Measurements from ENCODE around the gene HSPA1B. TPM values are rescaled to one million over a fixed set of nuclear protein-coding genes. Genes with fewer than 3 reads are reported as not detected.
"Not testable (repeated sequence)": the region's sequence is repeated elsewhere in the genome, so short reads cannot be mapped to it uniquely, and the experiment has no call there.

Gene HSPA1B
- total RNA-seq, 1 experiment from 2014 or later, result 147 TPM

DNA sequence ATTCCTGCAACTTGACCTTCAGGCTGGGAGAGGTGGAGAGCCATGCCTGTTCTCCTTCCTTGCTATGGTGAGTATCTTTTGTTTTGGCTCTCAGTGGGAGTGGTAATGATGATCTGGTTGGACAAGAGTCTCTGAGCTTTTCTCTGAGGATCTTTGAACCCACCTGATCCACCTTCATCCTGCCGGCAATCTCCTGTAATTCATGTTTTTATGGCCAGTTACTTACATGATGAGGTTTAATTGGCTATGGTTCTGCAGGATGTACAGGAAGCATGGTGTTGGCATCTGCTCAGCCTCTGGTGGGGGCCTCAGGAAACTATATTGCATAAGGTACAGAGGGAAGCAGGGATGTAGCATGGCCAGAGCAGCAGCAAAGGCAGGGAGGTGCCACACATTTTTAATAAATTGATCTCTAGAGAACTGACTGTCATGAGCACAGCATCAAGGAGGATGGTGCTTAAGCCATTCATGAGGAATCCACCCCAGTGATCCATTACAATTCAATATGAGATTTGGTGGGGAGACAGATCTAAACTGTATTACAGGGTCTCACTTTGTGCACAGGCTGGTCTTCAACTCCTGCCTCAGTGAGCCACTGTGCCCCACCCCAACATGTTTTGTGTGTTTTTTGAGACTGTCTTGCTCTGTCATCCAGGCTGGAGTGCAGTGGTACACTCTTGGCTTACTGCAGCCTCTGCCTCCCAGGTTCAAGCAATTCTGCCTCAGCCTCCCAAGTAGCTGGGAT lies 10.0 kb downstream of the HSPA1B start:
- ATAC-seq, result no peak
- CTCF ChIA-PET, result interaction anchor here (0.9 kb wide), 1 partner anchor 31 kb away, joined by 3 read pairs; the partner anchor contains the start of gene LSM2
- DNase-seq (ENCODE audit: low read depth, low spot score), result no peak
- H3K4me1 ChIP-seq (ENCODE audit: control insufficient read depth, insufficient read depth, low read length), result peaks cover 31% of the 10 kb centered on the region
- no peaks in the 10 kb centered on the region for H3K27me3 ChIP-seq (ENCODE audit: control insufficient read depth, insufficient read depth, low read length)
- POLR2A ChIA-PET, result no interaction called here
- TF ChIP-seq SIN3A (IDR thresholded peaks at IDR 0.05; ENCODE audit: borderline replicate concordance, insufficient read depth, low read depth, low read length), result no peak
- TF ChIP-seq TCF7L2 (IDR thresholded peaks at IDR 0.05; ENCODE audit: low read depth, low read length), result no peak
- TF ChIP-seq REST (IDR thresholded peaks at IDR 0.05; ENCODE audit: insufficient read depth in 1 of 2, low read depth in 2 of 2, low read length in 1 of 2), result no peak
- TF ChIP-seq, protein P1, sequence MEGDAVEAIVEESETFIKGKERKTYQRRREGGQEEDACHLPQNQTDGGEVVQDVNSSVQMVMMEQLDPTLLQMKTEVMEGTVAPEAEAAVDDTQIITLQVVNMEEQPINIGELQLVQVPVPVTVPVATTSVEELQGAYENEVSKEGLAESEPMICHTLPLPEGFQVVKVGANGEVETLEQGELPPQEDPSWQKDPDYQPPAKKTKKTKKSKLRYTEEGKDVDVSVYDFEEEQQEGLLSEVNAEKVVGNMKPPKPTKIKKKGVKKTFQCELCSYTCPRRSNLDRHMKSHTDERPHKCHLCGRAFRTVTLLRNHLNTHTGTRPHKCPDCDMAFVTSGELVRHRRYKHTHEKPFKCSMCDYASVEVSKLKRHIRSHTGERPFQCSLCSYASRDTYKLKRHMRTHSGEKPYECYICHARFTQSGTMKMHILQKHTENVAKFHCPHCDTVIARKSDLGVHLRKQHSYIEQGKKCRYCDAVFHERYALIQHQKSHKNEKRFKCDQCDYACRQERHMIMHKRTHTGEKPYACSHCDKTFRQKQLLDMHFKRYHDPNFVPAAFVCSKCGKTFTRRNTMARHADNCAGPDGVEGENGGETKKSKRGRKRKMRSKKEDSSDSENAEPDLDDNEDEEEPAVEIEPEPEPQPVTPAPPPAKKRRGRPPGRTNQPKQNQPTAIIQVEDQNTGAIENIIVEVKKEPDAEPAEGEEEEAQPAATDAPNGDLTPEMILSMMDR (IDR thresholded peaks at IDR 0.05), result no peak
- TF ChIP-seq POLR2AphosphoS5 (IDR thresholded peaks at IDR 0.05; ENCODE audit: low read depth, low read length), result no peak
- BruUV-seq (replicated peaks), result no TSS peak
- intact Hi-C loops (cut with micrococcal nuclease; ENCODE audit: unreplicated experiment), result loop anchor here (10.0 kb wide), 1 partner anchor 103 kb away; the partner anchor contains the start of gene CLIC1
- in situ Hi-C loops (cut with HindIII; ENCODE audit: low pct_unique_long_range_greater_than_20kb, low sequenced_read_pairs), result no loop called here
- H3K4me3 ChIP-seq (ENCODE audit: low read depth in 2 of 2, low read length in 2 of 2), result peak overlapping the region; percentile 77 to 95
- H3K27ac ChIP-seq (ENCODE audit: low read length), result peak overlapping the region; percentile 95
- peaks cover 21% of the 10 kb centered on the region for H3K36me3 ChIP-seq (ENCODE audit: control insufficient read depth, insufficient read depth, low read length)
- no peaks in the 10 kb centered on the region for H3K9me3 ChIP-seq (ENCODE audit: control insufficient read depth, insufficient read depth, low read depth, low read length)

GRCh38 chr6:31838114-31838553 lies 10.6 kb downstream of the HSPA1B start:
- DNase-seq (ENCODE audit: low read depth, low spot score); H3K9me3 ChIP-seq (ENCODE audit: control insufficient read depth, insufficient read depth, low read depth, low read length); BruUV-seq (replicated peaks); H3K27ac ChIP-seq (ENCODE audit: low read length); H3K27me3 ChIP-seq (ENCODE audit: control insufficient read depth, insufficient read depth, low read length); POLR2A ChIA-PET; ATAC-seq; in situ Hi-C loops (cut with HindIII; ENCODE audit: low pct_unique_long_range_greater_than_20kb, low sequenced_read_pairs): not testable (repeated sequence)
- Histone ChIP-seq H3K4me3 (ENCODE audit: low read depth in 2 of 2, low read length in 2 of 2) (peak overlapping the region; percentile 77 to 95), H3K36me3 (ENCODE audit: control insufficient read depth, insufficient read depth, low read length) (peaks cover 21% of the 10 kb centered on the region), H3K4me1 (ENCODE audit: control insufficient read depth, insufficient read depth, low read length) (peaks cover 27% of the 10 kb centered on the region)
- CTCF ChIA-PET, result interaction anchor here (0.9 kb wide), 1 partner anchor 31 kb away, joined by 3 read pairs; the partner anchor contains the start of gene LSM2
- intact Hi-C loops (cut with micrococcal nuclease; ENCODE audit: unreplicated experiment), result loop anchor here (10.0 kb wide), 1 partner anchor 103 kb away; the partner anchor contains the start of gene CLIC1

GRCh38 chr6:31838968-31839367 lies 11.4 kb downstream of the HSPA1B start:
- intact Hi-C loops (cut with micrococcal nuclease; ENCODE audit: unreplicated experiment) (loop anchor here (10.0 kb wide), 1 partner anchor 104 kb away; the partner anchor contains the start of gene CLIC1), in situ Hi-C loops (cut with HindIII; ENCODE audit: low pct_unique_long_range_greater_than_20kb, low sequenced_read_pairs) (no loop called here)
- no peak overlapping the region for H3K27ac ChIP-seq (ENCODE audit: low read length)
- no TSS peak for BruUV-seq (replicated peaks)
- ATAC-seq (no peak), DNase-seq (ENCODE audit: low read depth, low spot score) (no peak)
- H3K27me3 ChIP-seq (ENCODE audit: control insufficient read depth, insufficient read depth, low read length), result no peaks in the 10 kb centered on the region
- CTCF ChIA-PET, result interaction anchor here (0.6 kb wide), 1 partner anchor 25 kb away, joined by 4 read pairs; no protein-coding TSS in a partner anchor
- POLR2A ChIA-PET, result no interaction called here
- peaks cover 27% of the 10 kb centered on the region for H3K4me1 ChIP-seq (ENCODE audit: control insufficient read depth, insufficient read depth, low read length)
- H3K36me3 ChIP-seq (ENCODE audit: control insufficient read depth, insufficient read depth, low read length), result peaks cover 21% of the 10 kb centered on the region
- TF ChIP-seq REST (IDR thresholded peaks at IDR 0.05; ENCODE audit: insufficient read depth in 1 of 2, low read depth in 2 of 2, low read length in 1 of 2) (no peak), POLR2AphosphoS5 (IDR thresholded peaks at IDR 0.05; ENCODE audit: low read depth, low read length) (peak; percentile 15; the same call in 1 of the 2 replicates), TCF7L2 (IDR thresholded peaks at IDR 0.05; ENCODE audit: low read depth, low read length) (no peak), SIN3A (IDR thresholded peaks at IDR 0.05; ENCODE audit: borderline replicate concordance, insufficient read depth, low read depth, low read length) (no peak)
- TF ChIP-seq, protein P1 (IDR thresholded peaks at IDR 0.05), result no peak
- no peaks in the 10 kb centered on the region for H3K9me3 ChIP-seq (ENCODE audit: control insufficient read depth, insufficient read depth, low read depth, low read length)
- H3K4me3 ChIP-seq (ENCODE audit: low read depth in 2 of 2, low read length in 2 of 2), result peak overlapping the region; percentile 77 to 95; a peak in 3 of 4 replicates

All from Panc1 (cell line).